DOHH2 (cell line): ENCODE measurements around the gene SH3RF3.

Experiments
- CTCF ChIP-seq: fragments of 200-600 bp; sonication (generic); IDR thresholded peaks from one replicate; pipeline ENCODE4 v1.5.1; 2014; ENCODE audit warnings: antibody characterized with exemption, mild to moderate bottlenecking, low read depth, low read length; ENCODE audit not compliant: poor library complexity, severe bottlenecking
- EZH2phosphoT487 ChIP-seq: fragments of 200-600 bp; sonication (generic); IDR thresholded peaks from 2 replicates; pipeline ENCODE4 v1.6.1; 2017; ENCODE audit warnings: borderline replicate concordance, mild to moderate bottlenecking, antibody characterized with exemption, low read length, moderate library complexity, mixed read lengths

- TF ChIP-seq CTCF (no peak), EZH2phosphoT487 (no peak)
Measured at GRCh38 chr2:109244750-109245382, 115.9 kb downstream of the SH3RF3 start.
